Fibroblast of skin of left quadriceps (primary cell): ENCODE results near the gene FOXRED2.
"Not testable (repeated sequence)": the region's sequence is repeated elsewhere in the genome, so short reads cannot be mapped to it uniquely, and the experiment has no call there.

Experiments
- DNase-seq, 2 experiments: peaks; one replicate each; pipeline ENCODE4 v3.0.0-alpha.2; 2013; ENCODE audit warnings: low read depth in 2 of 2

FOXRED2 gene

DNA sequence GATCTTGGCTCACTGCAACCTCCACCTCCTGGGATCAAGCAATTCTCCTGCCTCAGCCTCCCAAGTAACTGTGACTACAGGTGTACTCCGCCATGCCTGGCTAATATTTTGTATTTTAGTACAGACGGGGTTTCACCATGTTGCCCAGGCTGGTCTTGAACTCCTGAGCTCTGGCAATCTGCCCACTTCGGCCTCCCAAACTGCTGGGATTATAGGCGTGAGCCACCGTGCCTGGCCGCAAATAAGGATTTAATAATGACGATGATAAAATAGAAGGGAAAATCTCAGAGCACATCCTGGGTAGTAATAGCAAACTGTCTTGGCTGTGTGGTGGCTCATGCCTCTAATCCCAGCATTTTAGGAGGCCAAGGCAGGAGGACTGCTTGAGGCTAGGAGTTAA is 55.9 kb downstream of the FOXRED2 start:
- not testable (repeated sequence) for DNase-seq

DNA sequence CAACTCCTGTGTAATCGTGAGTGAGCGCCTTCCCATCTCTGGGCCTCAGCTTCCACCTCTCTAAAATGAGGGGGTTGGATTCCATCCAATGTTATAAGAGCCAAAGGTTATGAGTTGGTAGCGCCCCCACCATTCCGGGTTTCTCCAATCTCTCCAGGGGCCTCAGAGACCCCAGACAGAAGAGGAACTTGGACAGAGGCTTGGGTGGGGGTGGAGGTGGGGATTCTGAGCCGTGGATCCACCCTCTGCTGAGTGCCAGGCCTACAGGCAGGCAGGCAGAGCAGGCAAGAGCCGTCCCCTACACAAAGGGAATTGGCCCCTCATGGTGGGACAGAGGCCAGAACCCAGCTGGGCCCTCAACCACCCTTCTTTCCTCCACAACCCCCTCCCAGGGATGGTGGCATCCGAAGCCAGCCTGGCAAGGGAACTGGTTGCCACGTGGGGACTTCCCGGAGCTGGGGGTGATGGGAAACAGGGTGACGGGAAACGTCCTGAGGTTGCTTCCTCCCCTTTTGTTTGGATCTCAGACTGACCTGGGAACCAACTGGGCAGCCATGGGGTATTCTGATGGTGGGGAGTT is 57.2 kb downstream of the FOXRED2 start:
- DNase-seq, result no peak

DNA sequence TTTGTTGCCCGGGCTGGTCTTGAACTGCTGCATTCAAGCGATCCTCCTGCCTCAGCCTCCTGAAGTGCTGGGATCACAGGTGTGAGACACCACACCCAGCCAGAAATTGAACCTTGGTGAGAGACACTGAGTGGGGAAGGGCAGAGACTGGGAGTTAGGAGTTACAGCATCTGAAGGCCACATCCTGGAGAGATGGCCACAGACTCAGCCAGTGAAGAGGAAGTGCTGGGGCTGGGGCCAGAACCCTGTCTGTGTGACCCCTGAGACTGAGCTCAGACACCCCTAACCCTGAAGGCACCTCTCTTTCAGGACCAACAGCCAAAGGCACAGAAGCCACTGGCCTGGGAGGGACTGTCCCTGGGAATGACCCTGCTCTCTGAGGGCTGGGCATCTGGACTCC is 59.2 kb downstream of the FOXRED2 start:
- DNase-seq, result no peak

DNA sequence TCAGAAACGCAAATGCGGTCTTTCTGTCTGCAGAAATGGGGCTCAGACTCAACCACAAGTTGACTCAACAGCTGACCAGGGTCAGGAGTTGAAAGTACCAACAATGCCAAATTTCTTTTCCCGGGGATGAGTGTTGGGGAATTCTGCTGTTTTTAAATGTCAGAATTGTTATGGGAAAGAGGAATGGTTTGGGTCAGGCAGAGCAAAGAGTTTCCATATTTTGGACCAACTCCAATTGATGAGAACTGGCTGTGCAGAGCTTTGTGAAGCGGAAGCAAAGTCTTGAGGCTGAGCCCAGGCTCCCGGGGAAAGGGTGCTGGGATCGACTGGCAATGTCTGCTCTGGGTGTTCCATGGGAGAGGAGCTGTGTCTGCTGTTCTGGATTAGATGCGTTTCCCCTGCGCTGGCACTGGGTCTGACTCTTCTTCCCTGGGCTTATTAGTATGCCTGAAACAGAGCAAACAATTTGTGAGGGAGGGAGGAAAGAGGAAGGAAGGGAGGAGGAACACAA is 61.6 kb downstream of the FOXRED2 start:
- no peak for DNase-seq

DNA sequence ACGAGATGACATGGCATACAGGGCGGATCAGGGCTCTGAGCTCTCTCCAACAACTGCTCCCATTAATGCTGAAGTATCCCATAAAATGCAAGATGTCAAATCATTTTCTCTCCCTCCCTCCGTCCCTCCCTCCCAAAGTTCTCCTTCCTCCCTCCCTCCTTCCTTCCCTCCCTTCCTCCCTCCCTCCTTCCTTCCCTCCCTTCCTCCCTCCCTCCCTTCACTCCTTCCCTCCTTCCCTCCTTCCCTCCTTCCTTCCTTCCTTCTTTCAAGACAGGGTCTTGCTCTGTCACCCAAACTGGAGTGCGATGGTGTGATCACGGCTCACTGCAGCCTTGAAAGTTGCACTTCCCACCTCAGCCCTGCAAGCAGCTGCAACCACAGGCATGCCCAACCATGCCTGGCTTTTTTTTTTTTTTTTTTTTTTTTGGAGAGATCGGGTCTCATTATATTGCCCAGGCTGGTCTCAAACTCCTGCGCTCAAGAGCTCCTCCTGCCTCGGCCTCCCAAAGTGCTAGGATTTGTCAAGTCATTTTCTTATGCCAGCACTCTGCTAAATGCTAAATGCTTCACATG is 63.6 kb downstream of the FOXRED2 start:
- DNase-seq, result no peak

DNA sequence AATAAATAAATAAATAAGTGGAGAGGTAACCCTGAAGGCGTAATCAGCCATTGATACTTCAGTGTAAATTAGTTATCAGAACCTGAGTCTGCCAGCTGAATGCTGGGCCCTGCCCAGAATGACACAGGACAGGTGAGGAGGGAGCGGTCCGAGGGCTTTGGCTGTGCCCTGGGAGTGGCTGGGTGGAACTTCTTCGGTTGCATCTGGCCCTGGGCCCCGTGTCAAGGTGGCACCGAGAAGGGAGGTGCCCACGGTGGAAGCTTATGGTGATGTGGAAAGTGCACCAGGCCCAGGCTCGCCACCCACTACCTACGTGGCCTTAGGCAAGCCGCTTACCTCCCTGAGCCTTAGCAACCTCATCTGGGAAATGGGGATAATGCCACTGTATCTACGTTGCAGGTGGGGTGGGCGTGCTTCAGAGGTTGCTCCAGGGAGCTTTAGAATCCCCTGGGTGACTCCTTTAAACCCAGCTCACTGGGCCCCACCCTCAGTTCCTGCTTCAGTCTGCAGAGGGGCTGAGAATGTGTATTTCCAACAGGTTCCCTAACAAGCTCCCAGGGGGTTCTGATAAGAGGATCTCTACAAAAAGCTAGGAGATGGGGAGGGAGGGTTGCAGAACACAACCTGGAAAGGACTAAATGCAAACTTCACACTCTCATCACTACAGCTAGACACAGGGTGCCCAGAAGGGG is 64.2 kb downstream of the FOXRED2 start:
- DNase-seq, result no peak

DNA sequence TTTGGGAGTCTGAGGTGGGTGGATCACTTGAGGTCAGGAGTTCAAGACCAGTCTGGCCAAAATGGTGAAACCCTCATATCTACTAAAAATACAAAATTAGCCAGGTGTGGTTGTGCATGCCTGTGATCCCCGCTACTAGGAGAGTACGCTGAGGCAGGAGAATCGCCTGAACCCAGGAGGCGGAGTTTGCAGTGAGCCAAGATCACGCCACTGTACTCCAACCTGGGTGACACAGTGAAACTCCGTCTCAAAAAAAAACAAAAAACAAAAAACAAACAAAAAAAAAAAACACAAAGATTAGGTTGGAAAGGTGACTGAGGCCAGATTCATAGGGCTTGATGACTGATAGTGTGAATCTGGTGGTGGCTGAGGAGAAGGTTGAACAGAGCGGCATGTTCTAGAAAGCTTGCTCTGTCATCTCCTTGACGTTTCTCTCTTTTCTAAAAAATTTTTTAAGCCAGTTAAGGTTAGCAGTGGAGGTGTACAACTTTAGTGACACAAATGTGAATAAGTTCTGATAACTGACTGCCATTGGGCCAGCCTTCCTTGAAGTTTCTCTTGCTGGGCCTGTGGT is 66.3 kb downstream of the FOXRED2 start:
- no peak for DNase-seq

DNA sequence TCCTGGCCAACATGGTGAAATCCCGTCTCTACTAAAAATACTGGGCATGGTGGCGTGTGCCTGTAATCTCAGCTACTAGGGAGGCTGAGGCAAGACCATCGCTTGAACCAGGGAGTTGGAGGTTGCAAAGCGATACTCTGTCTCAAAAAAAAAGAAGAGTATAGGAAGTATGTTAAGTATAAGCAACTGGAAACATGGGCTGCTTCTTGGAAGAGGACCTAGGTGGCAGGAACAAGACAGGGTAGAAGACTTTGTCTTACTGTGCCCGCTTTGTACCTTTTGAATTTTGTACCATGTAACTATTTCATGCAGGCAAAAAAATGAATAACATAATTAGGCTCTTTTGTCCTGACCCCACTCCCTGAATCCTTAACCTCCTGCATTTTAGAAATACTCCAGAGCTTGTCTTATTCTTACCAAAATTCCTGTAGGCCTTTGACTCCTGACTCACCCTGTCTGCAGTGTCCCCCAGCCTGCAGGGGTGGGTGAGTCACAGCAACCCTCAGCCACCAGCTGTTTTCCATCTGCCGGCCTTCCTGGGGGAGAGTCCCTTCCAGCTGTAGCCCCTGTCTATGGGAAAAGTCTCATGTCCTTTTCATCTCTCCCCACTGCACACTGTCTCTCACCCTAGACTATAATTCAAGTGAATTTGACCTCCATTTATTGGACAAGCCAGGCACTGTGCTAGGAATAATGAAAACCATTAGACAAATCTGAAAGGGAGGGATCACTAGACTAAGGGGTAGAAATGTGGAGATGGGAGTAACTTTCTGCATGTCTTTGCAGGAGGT is 67.2 kb downstream of the FOXRED2 start:
- peak; percentile 76 to 82 for DNase-seq
